NCI-H226 (cell line): ENCODE measurements around the gene BPIFB4.
"Not testable (repeated sequence)": the region's sequence is repeated elsewhere in the genome, so short reads cannot be mapped to it uniquely, and the experiment has no call there.

Source experiments
- DNase-seq: peaks from one replicate; pipeline ENCODE4 v3.0.0-alpha.2; 2015

The BPIFB4 gene

GRCh38 chr20:33122297-33122696 is 42.9 kb downstream of the BPIFB4 start:
- not testable (repeated sequence) for DNase-seq

GRCh38 chr20:33124261-33124660 is 44.8 kb downstream of the BPIFB4 start:
- no peak for DNase-seq

- DNase-seq, result no peak
Observed at GRCh38 chr20:33124994-33125393, 45.6 kb downstream of the BPIFB4 start.

- no peak for DNase-seq
Observed at GRCh38 chr20:33125983-33126382, 46.5 kb downstream of the BPIFB4 start.

GRCh38 chr20:33127422-33128097 is 48.1 kb downstream of the BPIFB4 start:
- DNase-seq, result no peak

- DNase-seq, result no peak
Observed at GRCh38 chr20:33130568-33131061, 51.2 kb downstream of the BPIFB4 start.

- no peak for DNase-seq
Observed at GRCh38 chr20:33131949-33132473, 52.6 kb downstream of the BPIFB4 start.

- DNase-seq, result no peak
Observed at GRCh38 chr20:33132513-33133372, 53.3 kb downstream of the BPIFB4 start.

- no peak for DNase-seq
Observed at GRCh38 chr20:33133373-33133941, 54.0 kb downstream of the BPIFB4 start.

- no peak for DNase-seq
Observed at GRCh38 chr20:33137195-33137594, 57.8 kb downstream of the BPIFB4 start.

- no peak for DNase-seq
Observed at GRCh38 chr20:33139467-33139866, 60.0 kb downstream of the BPIFB4 start.

GRCh38 chr20:33145521-33145920 is 66.1 kb downstream of the BPIFB4 start:
- no peak for DNase-seq

- no peak for DNase-seq
Observed at GRCh38 chr20:33147299-33147698, 67.9 kb downstream of the BPIFB4 start.

- no peak for DNase-seq
Observed at GRCh38 chr20:33148040-33148439, 68.6 kb downstream of the BPIFB4 start.

GRCh38 chr20:33154252-33154651 is 74.8 kb downstream of the BPIFB4 start:
- no peak for DNase-seq

GRCh38 chr20:33158637-33159385 is 79.4 kb downstream of the BPIFB4 start:
- no peak for DNase-seq

- DNase-seq, result no peak
Observed at GRCh38 chr20:33159713-33160112, 80.3 kb downstream of the BPIFB4 start.

- DNase-seq, result no peak
Observed at GRCh38 chr20:33160681-33161080, 81.2 kb downstream of the BPIFB4 start.
